ENCODE results near the gene ALG1. TPM values are rescaled to one million over a fixed set of nuclear protein-coding genes. Genes with fewer than 3 reads are reported as not detected.

ALG1 gene
- total and polyA plus RNA-seq, 2 experiments from 2014 or later: 20.2 to 36.4 TPM

GRCh38 chr16:5062051-5062450, 9.6 kb upstream of the ALG1 start:
- Histone ChIP-seq H4K20me1 (replicated peaks; ENCODE audit: insufficient read depth) (no peaks in the 10 kb centered on the region), H3F3A (replicated peaks; ENCODE audit: low read depth) (peaks cover 10% of the 10 kb centered on the region), H2AFZ (no peak overlapping the region), H3K79me2 (replicated peaks; ENCODE audit: insufficient read depth) (no peaks in the 10 kb centered on the region), H3K4me3 (no peak overlapping the region), H3K4me1 (ENCODE audit: insufficient read depth) (peaks cover 20% of the 10 kb centered on the region), H3K36me3 (ENCODE audit: insufficient read depth) (no peaks in the 10 kb centered on the region), H3K4me2 (no peak overlapping the region), H3K9me2 (ENCODE audit: insufficient read depth) (no peaks in the 10 kb centered on the region), H3K27ac (ENCODE audit: low read depth) (no peak overlapping the region), H3K27me3 (ENCODE audit: insufficient read depth) (no peaks in the 10 kb centered on the region)
- H3K36me3 Mint-ChIP-seq (ENCODE audit: low read depth): no peaks in the 10 kb centered on the region
- no peak for DNase-seq (ENCODE audit: low spot score)
- ATAC-seq: no peak
- peaks cover 28% of the 10 kb centered on the region for H3K4me1 Mint-ChIP-seq
- no peaks in the 10 kb centered on the region for H3K9me3 Mint-ChIP-seq
- peaks cover 15% of the 10 kb centered on the region for H3K27me3 Mint-ChIP-seq (ENCODE audit: insufficient read depth, low read depth, poor library complexity)
- H3K27ac Mint-ChIP-seq: no peak overlapping the region
- TF ChIP-seq CTCF (conservative IDR thresholded peaks at IDR 0.05; ENCODE audit: low read depth in 2 of 2) (no peak), POLR2AphosphoS5 (IDR thresholded peaks at IDR 0.05; ENCODE audit: low read depth) (no peak), ETS1 (IDR thresholded peaks at IDR 0.05) (no peak), STAT1 (IDR thresholded peaks at IDR 0.05; ENCODE audit: unreplicated experiment) (no peak), EZH2 (IDR thresholded peaks at IDR 0.05; ENCODE audit: low read depth, unreplicated experiment) (no peak), REST (IDR thresholded peaks at IDR 0.05; ENCODE audit: unreplicated experiment) (no peak), ZNF331 (CRISPR knock-in tag; IDR thresholded peaks at IDR 0.05; ENCODE audit: low read depth) (no peak)
- no peak overlapping the region for H3K4me3 Mint-ChIP-seq

Data from GM23338 (cell line).